ENCODE measurements around the gene SLCO1B1.

The SLCO1B1 gene

GRCh38 chr12:21220266-21220665 is 89.3 kb downstream of the SLCO1B1 start:
- DNase-seq (ENCODE audit: low spot score), result no peak

GRCh38 chr12:21221072-21221471 is 90.1 kb downstream of the SLCO1B1 start:
- no peak for DNase-seq (ENCODE audit: low spot score)

- no peak for DNase-seq (ENCODE audit: low spot score)
Observed at GRCh38 chr12:21221778-21222177, 90.8 kb downstream of the SLCO1B1 start.

GRCh38 chr12:21223930-21224329 is 92.9 kb downstream of the SLCO1B1 start:
- no peak for DNase-seq (ENCODE audit: low spot score)

GRCh38 chr12:21234395-21234794 is 103.4 kb downstream of the SLCO1B1 start:
- no peak for DNase-seq (ENCODE audit: low spot score)

- no peak for DNase-seq (ENCODE audit: low spot score)
Observed at GRCh38 chr12:21239866-21240265, 108.9 kb downstream of the SLCO1B1 start.

- no peak for DNase-seq (ENCODE audit: low spot score)
Observed at GRCh38 chr12:21248679-21249078, 117.7 kb downstream of the SLCO1B1 start.

- DNase-seq (ENCODE audit: low spot score), result no peak
Observed at GRCh38 chr12:21252070-21252469, 121.1 kb downstream of the SLCO1B1 start.

- no peak for DNase-seq (ENCODE audit: low spot score)
Observed at GRCh38 chr12:21257172-21257571, 126.2 kb downstream of the SLCO1B1 start.

- no peak for DNase-seq (ENCODE audit: low spot score)
Observed at GRCh38 chr12:21264232-21264631, 133.2 kb downstream of the SLCO1B1 start.

GRCh38 chr12:21265932-21266331 is 134.9 kb downstream of the SLCO1B1 start:
- no peak for DNase-seq (ENCODE audit: low spot score)

GRCh38 chr12:21276826-21277225 is 145.8 kb downstream of the SLCO1B1 start:
- DNase-seq (ENCODE audit: low spot score), result no peak

Measured in HuH-7 (cell line).